ENCODE results near the gene FAM200A. TPM values are rescaled to one million over a fixed set of nuclear protein-coding genes. Genes with fewer than 3 reads are reported as not detected.

FAM200A gene
- total and polyA plus RNA-seq, 2 of the 8 experiments (the other 6 are each of a cell fraction or from before 2014, with no cell fraction given) = 4.3 to 7.5 TPM

DNA sequence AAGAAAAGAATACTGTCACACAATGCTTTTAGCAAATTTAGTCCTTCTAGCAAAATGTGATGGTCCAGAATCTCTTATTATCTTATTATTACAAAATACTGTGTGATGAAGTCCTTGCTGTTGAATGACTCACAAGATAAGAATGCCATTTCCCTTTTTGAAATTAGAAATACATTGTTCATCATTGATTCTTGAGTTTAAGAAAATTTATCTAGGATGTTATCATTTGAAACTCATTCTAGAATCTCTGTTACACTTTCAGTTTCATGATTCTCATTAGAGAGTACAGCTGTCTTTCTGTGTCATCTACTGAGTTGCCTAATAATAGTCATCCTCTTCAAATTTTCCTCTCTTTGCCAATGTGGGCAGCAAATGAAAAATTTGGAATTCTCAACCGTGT, 37.9 kb downstream of the FAM200A start (continued):
- TF ChIP-seq, protein P1, sequence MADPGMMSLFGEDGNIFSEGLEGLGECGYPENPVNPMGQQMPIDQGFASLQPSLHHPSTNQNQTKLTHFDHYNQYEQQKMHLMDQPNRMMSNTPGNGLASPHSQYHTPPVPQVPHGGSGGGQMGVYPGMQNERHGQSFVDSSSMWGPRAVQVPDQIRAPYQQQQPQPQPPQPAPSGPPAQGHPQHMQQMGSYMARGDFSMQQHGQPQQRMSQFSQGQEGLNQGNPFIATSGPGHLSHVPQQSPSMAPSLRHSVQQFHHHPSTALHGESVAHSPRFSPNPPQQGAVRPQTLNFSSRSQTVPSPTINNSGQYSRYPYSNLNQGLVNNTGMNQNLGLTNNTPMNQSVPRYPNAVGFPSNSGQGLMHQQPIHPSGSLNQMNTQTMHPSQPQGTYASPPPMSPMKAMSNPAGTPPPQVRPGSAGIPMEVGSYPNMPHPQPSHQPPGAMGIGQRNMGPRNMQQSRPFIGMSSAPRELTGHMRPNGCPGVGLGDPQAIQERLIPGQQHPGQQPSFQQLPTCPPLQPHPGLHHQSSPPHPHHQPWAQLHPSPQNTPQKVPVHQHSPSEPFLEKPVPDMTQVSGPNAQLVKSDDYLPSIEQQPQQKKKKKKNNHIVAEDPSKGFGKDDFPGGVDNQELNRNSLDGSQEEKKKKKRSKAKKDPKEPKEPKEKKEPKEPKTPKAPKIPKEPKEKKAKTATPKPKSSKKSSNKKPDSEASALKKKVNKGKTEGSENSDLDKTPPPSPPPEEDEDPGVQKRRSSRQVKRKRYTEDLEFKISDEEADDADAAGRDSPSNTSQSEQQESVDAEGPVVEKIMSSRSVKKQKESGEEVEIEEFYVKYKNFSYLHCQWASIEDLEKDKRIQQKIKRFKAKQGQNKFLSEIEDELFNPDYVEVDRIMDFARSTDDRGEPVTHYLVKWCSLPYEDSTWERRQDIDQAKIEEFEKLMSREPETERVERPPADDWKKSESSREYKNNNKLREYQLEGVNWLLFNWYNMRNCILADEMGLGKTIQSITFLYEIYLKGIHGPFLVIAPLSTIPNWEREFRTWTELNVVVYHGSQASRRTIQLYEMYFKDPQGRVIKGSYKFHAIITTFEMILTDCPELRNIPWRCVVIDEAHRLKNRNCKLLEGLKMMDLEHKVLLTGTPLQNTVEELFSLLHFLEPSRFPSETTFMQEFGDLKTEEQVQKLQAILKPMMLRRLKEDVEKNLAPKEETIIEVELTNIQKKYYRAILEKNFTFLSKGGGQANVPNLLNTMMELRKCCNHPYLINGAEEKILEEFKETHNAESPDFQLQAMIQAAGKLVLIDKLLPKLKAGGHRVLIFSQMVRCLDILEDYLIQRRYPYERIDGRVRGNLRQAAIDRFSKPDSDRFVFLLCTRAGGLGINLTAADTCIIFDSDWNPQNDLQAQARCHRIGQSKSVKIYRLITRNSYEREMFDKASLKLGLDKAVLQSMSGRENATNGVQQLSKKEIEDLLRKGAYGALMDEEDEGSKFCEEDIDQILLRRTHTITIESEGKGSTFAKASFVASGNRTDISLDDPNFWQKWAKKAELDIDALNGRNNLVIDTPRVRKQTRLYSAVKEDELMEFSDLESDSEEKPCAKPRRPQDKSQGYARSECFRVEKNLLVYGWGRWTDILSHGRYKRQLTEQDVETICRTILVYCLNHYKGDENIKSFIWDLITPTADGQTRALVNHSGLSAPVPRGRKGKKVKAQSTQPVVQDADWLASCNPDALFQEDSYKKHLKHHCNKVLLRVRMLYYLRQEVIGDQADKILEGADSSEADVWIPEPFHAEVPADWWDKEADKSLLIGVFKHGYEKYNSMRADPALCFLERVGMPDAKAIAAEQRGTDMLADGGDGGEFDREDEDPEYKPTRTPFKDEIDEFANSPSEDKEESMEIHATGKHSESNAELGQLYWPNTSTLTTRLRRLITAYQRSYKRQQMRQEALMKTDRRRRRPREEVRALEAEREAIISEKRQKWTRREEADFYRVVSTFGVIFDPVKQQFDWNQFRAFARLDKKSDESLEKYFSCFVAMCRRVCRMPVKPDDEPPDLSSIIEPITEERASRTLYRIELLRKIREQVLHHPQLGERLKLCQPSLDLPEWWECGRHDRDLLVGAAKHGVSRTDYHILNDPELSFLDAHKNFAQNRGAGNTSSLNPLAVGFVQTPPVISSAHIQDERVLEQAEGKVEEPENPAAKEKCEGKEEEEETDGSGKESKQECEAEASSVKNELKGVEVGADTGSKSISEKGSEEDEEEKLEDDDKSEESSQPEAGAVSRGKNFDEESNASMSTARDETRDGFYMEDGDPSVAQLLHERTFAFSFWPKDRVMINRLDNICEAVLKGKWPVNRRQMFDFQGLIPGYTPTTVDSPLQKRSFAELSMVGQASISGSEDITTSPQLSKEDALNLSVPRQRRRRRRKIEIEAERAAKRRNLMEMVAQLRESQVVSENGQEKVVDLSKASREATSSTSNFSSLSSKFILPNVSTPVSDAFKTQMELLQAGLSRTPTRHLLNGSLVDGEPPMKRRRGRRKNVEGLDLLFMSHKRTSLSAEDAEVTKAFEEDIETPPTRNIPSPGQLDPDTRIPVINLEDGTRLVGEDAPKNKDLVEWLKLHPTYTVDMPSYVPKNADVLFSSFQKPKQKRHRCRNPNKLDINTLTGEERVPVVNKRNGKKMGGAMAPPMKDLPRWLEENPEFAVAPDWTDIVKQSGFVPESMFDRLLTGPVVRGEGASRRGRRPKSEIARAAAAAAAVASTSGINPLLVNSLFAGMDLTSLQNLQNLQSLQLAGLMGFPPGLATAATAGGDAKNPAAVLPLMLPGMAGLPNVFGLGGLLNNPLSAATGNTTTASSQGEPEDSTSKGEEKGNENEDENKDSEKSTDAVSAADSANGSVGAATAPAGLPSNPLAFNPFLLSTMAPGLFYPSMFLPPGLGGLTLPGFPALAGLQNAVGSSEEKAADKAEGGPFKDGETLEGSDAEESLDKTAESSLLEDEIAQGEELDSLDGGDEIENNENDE (IDR thresholded peaks at IDR 0.05; ENCODE audit: insufficient replicate concordance, low read length) = no peak
- no peak for TF ChIP-seq SP4 (IDR thresholded peaks at IDR 0.05; ENCODE audit: low read length)
- no peak for TF ChIP-seq KDM1A (IDR thresholded peaks at IDR 0.05; ENCODE audit: borderline replicate concordance, low read length)
- TF ChIP-seq HDAC2 (IDR thresholded peaks at IDR 0.05; ENCODE audit: borderline replicate concordance in 1 of 2, low read depth in 2 of 2, low read length in 2 of 2) = no peak
- TF ChIP-seq YY1 (IDR thresholded peaks at IDR 0.05; ENCODE audit: low read depth, low read length) = no peak
- TF ChIP-seq, protein P2, sequence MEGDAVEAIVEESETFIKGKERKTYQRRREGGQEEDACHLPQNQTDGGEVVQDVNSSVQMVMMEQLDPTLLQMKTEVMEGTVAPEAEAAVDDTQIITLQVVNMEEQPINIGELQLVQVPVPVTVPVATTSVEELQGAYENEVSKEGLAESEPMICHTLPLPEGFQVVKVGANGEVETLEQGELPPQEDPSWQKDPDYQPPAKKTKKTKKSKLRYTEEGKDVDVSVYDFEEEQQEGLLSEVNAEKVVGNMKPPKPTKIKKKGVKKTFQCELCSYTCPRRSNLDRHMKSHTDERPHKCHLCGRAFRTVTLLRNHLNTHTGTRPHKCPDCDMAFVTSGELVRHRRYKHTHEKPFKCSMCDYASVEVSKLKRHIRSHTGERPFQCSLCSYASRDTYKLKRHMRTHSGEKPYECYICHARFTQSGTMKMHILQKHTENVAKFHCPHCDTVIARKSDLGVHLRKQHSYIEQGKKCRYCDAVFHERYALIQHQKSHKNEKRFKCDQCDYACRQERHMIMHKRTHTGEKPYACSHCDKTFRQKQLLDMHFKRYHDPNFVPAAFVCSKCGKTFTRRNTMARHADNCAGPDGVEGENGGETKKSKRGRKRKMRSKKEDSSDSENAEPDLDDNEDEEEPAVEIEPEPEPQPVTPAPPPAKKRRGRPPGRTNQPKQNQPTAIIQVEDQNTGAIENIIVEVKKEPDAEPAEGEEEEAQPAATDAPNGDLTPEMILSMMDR (IDR thresholded peaks at IDR 0.05; ENCODE audit: control extremely low read depth in 1 of 3, insufficient read depth in 1 of 3, low read depth in 1 of 3, low read length in 3 of 3) = no peak
- TF ChIP-seq CHD1 (IDR thresholded peaks at IDR 0.05; ENCODE audit: low read depth, low read length) = no peak
- no peak for TF ChIP-seq CHD2 (IDR thresholded peaks at IDR 0.05; ENCODE audit: low read length)
- no peak for TF ChIP-seq GTF2F1 (IDR thresholded peaks at IDR 0.05; ENCODE audit: borderline replicate concordance, low read depth, low read length)
- TF ChIP-seq SIRT6 (IDR thresholded peaks at IDR 0.05; ENCODE audit: low read length) = no peak

All from H1 (cell line).